SK-N-MC (cell line): ENCODE data around the gene MAN2B1.

Experiments used
- DNase-seq: peaks from one replicate; pipeline ENCODE4 v3.0.0-alpha.2; 2011; ENCODE audit warnings: low read depth, low spot score
- H3K27ac ChIP-seq: fragments of 200-600 bp; sonication (generic); 2 replicates; pipeline ENCODE4 v1.5.1; 2016; ENCODE audit warnings: mixed run types
- H3K36me3 ChIP-seq: fragments of 200-600 bp; sonication (generic); 2 replicates; pipeline ENCODE4 v1.6.1; 2017; ENCODE audit warnings: antibody characterized with exemption, low read length, mixed read lengths; ENCODE audit not compliant: insufficient read depth
- H3K4me3 ChIP-seq: fragments of 200-600 bp; sonication (generic); 2 replicates; pipeline ENCODE4 v1.5.1; 2016
- H3K9ac ChIP-seq: fragments of 200-600 bp; sonication (generic); 2 replicates; pipeline ENCODE4 v1.8.0; 2017; ENCODE audit warnings: mixed run types, mixed read lengths; ENCODE audit not compliant: insufficient read length
- H3K9me3 ChIP-seq: fragments of 200-600 bp; sonication (generic); 2 replicates; pipeline ENCODE4 v1.6.1; 2017; ENCODE audit warnings: low read depth, mild to moderate bottlenecking, antibody characterized with exemption, low read length, moderate library complexity, mixed read lengths
- EZH2 ChIP-seq: fragments of 200-600 bp; sonication (generic); IDR thresholded peaks from one replicate; pipeline ENCODE4 v1.6.1; 2017; ENCODE audit warnings: antibody characterized with exemption
- FOXP2 ChIP-seq: optimal IDR thresholded peaks from 2 replicates; pipeline ENCODE3; 2011; ENCODE audit warnings: mild to moderate bottlenecking, moderate library complexity; ENCODE audit not compliant: insufficient read depth; ENCODE audit errors: extremely low read length, control extremely low read depth
- POLR2AphosphoS5 ChIP-seq: IDR thresholded peaks from 2 replicates; pipeline ENCODE4 v1.6.1; 2012; ENCODE audit warnings: mild to moderate bottlenecking, low read depth, low read length, borderline replicate concordance

The MAN2B1 gene

DNA sequence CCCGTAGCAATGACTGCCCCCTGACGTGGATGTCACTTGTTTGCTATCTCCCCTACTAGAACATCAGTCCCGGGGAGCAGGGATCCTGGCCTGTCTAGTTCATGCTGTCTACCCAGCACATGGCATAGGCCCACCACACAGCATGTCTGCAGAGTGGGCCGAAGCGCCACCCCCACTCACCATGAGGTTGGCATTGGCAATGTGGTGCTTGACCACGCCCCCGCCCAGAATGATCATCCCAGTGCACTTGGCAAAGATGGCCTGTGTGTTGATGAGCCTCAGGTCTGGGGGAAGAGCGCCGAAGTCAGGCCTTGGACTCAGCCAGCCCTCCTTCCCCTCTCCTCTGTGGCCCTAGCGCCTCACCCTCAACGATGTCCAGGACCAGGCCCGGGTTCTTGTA, 10.4 kb upstream of the MAN2B1 start:
- Histone ChIP-seq H3K9me3 (no peaks in the 10 kb centered on the region), H3K36me3 (peaks cover 55% of the 10 kb centered on the region), H3K4me3 (no peak overlapping the region), H3K9ac (no peak overlapping the region), H3K27ac (no peak overlapping the region)
- TF ChIP-seq POLR2AphosphoS5 (no peak; the same call in 1 of the 2 replicates), EZH2 (no peak)
- no peak for DNase-seq

- Histone ChIP-seq H3K9me3 (no peaks in the 10 kb centered on the region), H3K4me3 (no peak overlapping the region), H3K9ac (no peak overlapping the region), H3K36me3 (peaks cover 55% of the 10 kb centered on the region), H3K27ac (no peak overlapping the region)
- no peak for TF ChIP-seq FOXP2
- DNase-seq = no peak
These were observed 9.8 kb upstream of the MAN2B1 start for GRCh38 chr19:12676384-12676792.

- TF ChIP-seq FOXP2 (no peak), POLR2AphosphoS5 (no peak), EZH2 (no peak)
- DNase-seq = no peak
- H3K9ac ChIP-seq = no peak overlapping the region
- H3K9me3 ChIP-seq = no peaks in the 10 kb centered on the region
- H3K27ac ChIP-seq = no peak overlapping the region
- H3K4me3 ChIP-seq = no peak overlapping the region
- H3K36me3 ChIP-seq = peaks cover 55% of the 10 kb centered on the region
These were observed 9.4 kb upstream of the MAN2B1 start for GRCh38 chr19:12675940-12676339.

DNA sequence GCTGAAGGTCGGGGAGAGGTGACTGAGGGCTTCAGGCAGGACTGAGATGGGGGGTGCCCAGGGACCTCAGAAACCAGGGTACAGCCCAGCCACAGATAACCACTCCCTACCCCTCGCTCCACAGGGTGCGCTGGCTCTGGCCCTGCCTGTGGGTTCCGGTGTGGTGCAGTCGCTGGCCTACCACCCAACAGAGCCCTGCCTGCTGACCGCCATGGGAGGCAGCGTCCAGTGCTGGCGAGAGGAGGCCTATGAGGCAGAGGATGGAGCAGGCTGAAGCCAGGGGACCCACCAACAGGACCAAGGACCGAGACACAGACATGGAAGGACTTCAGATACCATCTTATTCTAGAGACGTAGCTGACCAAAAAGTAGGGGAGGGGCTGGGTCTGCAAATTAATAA, 8.9 kb upstream of the MAN2B1 start:
- H3K9ac ChIP-seq = no peak overlapping the region
- DNase-seq = no peak
- H3K36me3 ChIP-seq = peaks cover 55% of the 10 kb centered on the region
- H3K27ac ChIP-seq = no peak overlapping the region
- no peaks in the 10 kb centered on the region for H3K9me3 ChIP-seq
- no peak for TF ChIP-seq POLR2AphosphoS5
- TF ChIP-seq EZH2 = no peak
- TF ChIP-seq FOXP2 = no peak
- no peak overlapping the region for H3K4me3 ChIP-seq

DNA sequence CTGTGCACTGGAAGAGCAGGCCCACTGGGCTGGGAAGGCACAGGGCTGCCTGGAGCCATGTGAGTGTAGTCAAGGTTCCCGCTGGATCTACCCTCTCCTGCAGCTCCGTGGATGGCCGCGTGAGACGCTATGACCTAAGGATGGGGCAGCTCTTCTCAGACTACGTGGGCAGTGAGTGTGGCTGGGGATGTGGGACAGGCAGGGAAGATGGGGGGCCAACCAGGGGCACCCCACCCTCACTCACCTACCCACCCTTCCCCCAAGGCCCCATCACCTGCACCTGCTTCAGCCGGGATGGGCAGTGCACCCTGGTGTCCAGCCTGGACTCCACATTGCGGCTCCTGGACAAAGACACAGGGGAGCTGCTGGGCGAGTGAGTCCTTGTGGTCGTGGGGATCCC, 6.2 kb upstream of the MAN2B1 start:
- Histone ChIP-seq H3K36me3 (peaks cover 40% of the 10 kb centered on the region), H3K27ac (no peak overlapping the region), H3K4me3 (no peak overlapping the region), H3K9me3 (no peaks in the 10 kb centered on the region), H3K9ac (no peak overlapping the region)
- DNase-seq = no peak
- TF ChIP-seq EZH2 (no peak), POLR2AphosphoS5 (no peak), FOXP2 (no peak)

GRCh38 chr19:12670159-12670928, 3.8 kb upstream of the MAN2B1 start:
- DNase-seq = no peak
- Histone ChIP-seq H3K27ac (0 out of 2 replicates have a peak overlapping the region, but pooled peaks have one; percentile 99), H3K9me3 (no peaks in the 10 kb centered on the region), H3K4me3 (peak overlapping the region; percentile 94), H3K9ac (peak overlapping the region; percentile 96), H3K36me3 (peaks cover 17% of the 10 kb centered on the region)
- no peak for TF ChIP-seq FOXP2
- 0 out of 2 replicates have a peak, but pooled peaks have one; percentile 3 for TF ChIP-seq POLR2AphosphoS5

DNA sequence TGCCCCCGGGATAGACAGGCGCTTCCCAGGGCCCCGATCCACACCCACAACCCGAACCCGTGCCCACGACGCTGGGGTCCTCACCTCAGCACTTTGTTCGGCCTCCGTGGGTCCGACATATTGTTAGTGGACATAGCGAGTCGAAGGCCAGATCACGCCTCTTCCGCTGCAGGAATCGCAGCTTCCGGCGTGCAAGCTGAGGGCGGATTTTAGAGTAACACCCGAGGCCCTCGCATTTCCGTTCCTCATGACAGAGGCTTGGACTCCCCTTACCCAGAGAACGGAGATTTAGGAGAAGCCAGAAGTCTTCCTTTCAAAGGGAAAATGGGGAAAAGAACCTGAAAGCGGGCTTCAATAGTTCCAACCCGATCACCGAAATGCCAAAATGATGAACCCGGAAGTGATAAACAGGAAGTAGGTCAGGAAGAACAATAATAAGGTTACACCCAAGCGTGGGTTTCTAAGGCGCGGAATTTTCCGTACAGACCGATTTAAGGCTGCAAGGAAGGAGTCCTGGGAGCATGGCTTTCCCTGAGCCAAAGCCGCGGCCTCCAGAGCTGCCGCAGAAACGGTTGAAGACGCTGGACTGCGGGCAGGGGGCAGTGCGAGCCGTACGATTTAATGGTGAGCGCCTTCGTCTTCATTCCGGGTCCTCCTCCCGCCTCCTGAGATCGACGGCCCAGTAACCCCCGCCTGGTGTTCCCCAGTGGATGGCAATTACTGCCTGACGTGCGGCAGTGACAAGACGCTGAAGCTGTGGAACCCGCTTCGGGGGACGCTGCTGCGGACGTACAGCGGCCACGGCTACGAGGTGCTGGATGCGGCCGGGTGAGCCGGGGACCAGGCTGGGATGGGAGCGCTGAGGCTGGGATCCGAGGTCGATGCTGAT, 3.0 kb upstream of the MAN2B1 start:
- Histone ChIP-seq H3K27ac (peak overlapping the region; percentile 99), H3K9me3 (no peaks in the 10 kb centered on the region), H3K4me3 (peak overlapping the region; percentile 94), H3K9ac (peak overlapping the region; percentile 96), H3K36me3 (peaks cover 17% of the 10 kb centered on the region)
- peak; percentile 66 for DNase-seq
- peak; percentile 57 for TF ChIP-seq FOXP2
- TF ChIP-seq EZH2 = no peak
- TF ChIP-seq POLR2AphosphoS5 = peak; percentile 72

GRCh38 chr19:12668932-12669269, 2.4 kb upstream of the MAN2B1 start:
- Histone ChIP-seq H3K9ac (peak overlapping the region; percentile 96), H3K9me3 (no peaks in the 10 kb centered on the region), H3K36me3 (peaks cover 10% of the 10 kb centered on the region), H3K4me3 (peak overlapping the region; percentile 94), H3K27ac (peak overlapping the region; percentile 99)
- TF ChIP-seq EZH2 (no peak), POLR2AphosphoS5 (no peak), FOXP2 (no peak)
- DNase-seq = no peak
